HG02981 (cell line): Measurements from ENCODE around the gene SMC5.

Source experiments
- ATAC-seq: cut with Tn5 transposase; IDR thresholded peaks from one replicate; pipeline ENCODE4 v1.9.1; 2021; ENCODE audit warnings: mild to moderate bottlenecking, moderate library complexity; ENCODE audit not compliant: unreplicated experiment

SMC5 gene

DNA sequence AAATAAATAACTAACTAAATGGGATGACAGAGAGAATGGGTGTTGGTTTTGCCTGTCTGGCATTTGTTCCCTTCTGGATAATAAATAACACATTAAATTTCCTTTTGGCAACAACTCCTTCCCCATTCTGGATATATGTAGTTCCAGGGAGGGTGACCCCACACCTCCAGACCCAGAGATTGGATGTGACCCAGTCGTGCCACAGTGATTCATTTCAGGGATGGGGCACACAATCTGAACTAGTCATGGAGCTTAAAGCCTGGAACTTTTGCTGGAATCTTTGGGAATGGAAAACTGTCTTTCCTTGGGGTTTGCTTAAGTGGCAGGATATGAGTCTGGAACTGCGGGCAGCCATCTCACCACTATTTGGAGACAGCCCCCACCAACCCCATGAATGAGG lies 144.4 kb downstream of the SMC5 start:
- ATAC-seq, result no peak

DNA sequence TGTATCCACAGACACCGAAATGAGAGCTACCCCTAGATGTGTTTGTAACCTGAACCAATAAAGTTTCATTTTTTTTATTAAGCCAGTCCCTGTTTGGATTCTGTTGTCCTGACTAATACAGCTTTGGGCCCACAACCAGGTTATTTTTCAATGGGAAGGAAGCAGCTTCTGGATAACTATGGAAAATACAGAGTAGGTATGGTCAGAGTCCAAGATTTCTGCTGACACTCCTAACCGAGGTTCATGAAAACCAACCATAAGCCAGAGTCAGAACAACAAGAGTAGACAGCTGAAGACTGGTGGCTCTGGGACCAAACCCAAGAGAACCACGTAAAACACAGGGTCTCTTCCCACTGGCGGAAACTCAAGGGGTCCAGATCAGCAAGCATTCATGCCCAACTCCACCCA lies 144.8 kb downstream of the SMC5 start:
- no peak for ATAC-seq

DNA sequence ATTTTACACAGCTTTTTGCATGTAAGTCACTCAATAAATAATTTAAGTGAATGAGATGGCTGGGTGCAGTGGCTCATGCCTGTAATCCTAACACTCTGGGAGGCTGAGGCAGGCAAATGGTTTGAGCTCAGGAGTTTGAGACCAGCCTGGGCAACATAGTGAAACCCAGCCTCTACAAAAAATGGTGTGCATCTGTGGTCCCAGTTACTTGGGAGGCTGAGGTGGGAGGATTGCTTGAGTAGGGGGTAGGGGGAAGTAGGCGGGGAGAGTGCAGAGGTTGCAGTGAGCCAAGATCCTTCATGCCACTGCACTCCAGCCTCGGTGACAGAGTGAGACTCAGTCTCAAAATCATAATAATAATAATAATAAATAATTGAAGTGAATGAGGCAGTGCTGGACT lies 145.5 kb downstream of the SMC5 start:
- ATAC-seq, result no peak
